A673 (cell line): Measurements from ENCODE around the gene PRKCA. TPM values are rescaled to one million over a fixed set of nuclear protein-coding genes. Genes with fewer than 3 reads are reported as not detected.

Source experiments
- BruUV-seq: library from RNA; stranded (reverse); fragments of 400-500 nt; replicated peaks from 2 replicates; lab custom pipeline; 2021; lab: Mats Ljungman, UMichigan
- CTCF ChIA-PET: fragments of 300-600 bp; sonication (Branson Sonifier 250); formaldehyde crosslinking; loops from one replicate; lab custom pipeline; 2022; ENCODE audit warnings: antibody characterized with exemption; lab: Charles Lee
- POLR2A ChIA-PET: fragments of 300-600 bp; sonication (Branson Sonifier 250); formaldehyde crosslinking; loops from one replicate; lab custom pipeline; 2022; ENCODE audit warnings: antibody characterized with exemption; ENCODE audit not compliant: low non-redundant PET; lab: Charles Lee
- DNase-seq: peaks from one replicate; pipeline ENCODE4 v3.0.0-alpha.2; 2015; ENCODE audit warnings: low spot score
- H3K27ac ChIP-seq: fragments of 200-600 bp; sonication (generic); 2 replicates; pipeline ENCODE4 v1.5.1; 2016; ENCODE audit warnings: mixed run types, low read depth, mild to moderate bottlenecking, mixed read lengths, antibody characterized with exemption, low read length; ENCODE audit not compliant: poor library complexity, severe bottlenecking
- H3K27me3 ChIP-seq: fragments of 200-600 bp; sonication (generic); replicated peaks from 2 replicates; pipeline ENCODE4 v1.6.1; 2017; ENCODE audit warnings: mixed run types, low read depth, mild to moderate bottlenecking, mixed read lengths, antibody characterized with exemption, low read length; ENCODE audit not compliant: insufficient read depth, poor library complexity
- H3K36me3 ChIP-seq: fragments of 200-600 bp; sonication (generic); 2 replicates; pipeline ENCODE4 v1.6.1; 2016; ENCODE audit warnings: mixed run types, mild to moderate bottlenecking, mixed read lengths, antibody characterized with exemption, low read length; ENCODE audit not compliant: insufficient read depth, poor library complexity, severe bottlenecking
- H3K4me1 ChIP-seq: fragments of 200-600 bp; sonication (generic); 2 replicates; pipeline ENCODE4 v1.6.1; 2017; ENCODE audit warnings: mixed run types, mild to moderate bottlenecking, mixed read lengths, antibody characterized with exemption, low read length; ENCODE audit not compliant: insufficient read depth, poor library complexity, severe bottlenecking
- H3K4me3 ChIP-seq: fragments of 200-600 bp; sonication (generic); 2 replicates; pipeline ENCODE4 v1.5.1; 2016; ENCODE audit warnings: low read depth, mixed run types, mild to moderate bottlenecking, mixed read lengths, low read length; ENCODE audit not compliant: poor library complexity, severe bottlenecking
- H3K9me3 ChIP-seq: fragments of 200-600 bp; sonication (generic); 2 replicates; pipeline ENCODE4 v1.6.1; 2016; ENCODE audit warnings: mixed run types, low read depth, mild to moderate bottlenecking, mixed read lengths, antibody characterized with exemption, low read length; ENCODE audit not compliant: poor library complexity, severe bottlenecking
- EZH2 ChIP-seq: fragments of 200-600 bp; sonication (generic); IDR thresholded peaks from 2 replicates; pipeline ENCODE4 v1.6.1; 2017; ENCODE audit warnings: borderline replicate concordance, low read depth, mild to moderate bottlenecking, mixed read lengths, antibody characterized with exemption, low read length; ENCODE audit not compliant: poor library complexity, severe bottlenecking
- intact Hi-C: fragments of 100-400 bp; cut with micrococcal nuclease; formaldehyde crosslinking; loops from one replicate; pipeline ENCODE4 v1.10.0; 2022; ENCODE audit not compliant: unreplicated experiment
- total RNA-seq: library from RNA; stranded (reverse); gene quantifications from 2 replicates; pipeline ENCODE4 v1.2.3, GENCODE V29; 2021
- TF ChIP-seq, protein P1 (sequence below): fragments of 300-800, 200-600 bp; sonication (generic); conservative IDR thresholded peaks from 2 replicates; pipeline ENCODE4 v1.5.1; 2017; ENCODE audit warnings: low read depth, mild to moderate bottlenecking, antibody characterized with exemption, low read length, moderate library complexity, mixed read lengths

PRKCA gene
- total RNA-seq, 1 experiment from 2014 or later = 16.3 TPM

DNA sequence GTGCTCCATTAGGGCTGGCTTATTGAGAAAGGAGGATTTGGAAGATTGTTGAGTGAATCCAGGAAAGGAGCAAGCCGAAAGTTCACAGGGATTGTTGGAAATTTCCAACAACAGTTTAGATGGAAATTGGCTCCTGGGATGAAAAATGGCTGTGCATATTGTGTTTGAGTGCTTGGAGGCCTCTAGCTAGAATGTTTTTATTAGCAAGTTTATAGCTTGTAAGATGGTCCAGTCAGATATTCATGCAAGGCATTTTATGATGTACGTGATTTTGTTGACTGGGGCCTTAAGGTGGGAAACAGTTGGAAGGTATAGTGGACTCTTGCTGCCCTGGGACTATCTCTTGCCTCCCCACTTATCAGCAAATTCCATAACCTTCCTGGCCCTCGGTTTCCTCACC lies 216.7 kb downstream of the PRKCA start:
- no peaks in the 10 kb centered on the region for H3K36me3 ChIP-seq
- no peaks in the 10 kb centered on the region for H3K9me3 ChIP-seq
- no peak overlapping the region for H3K4me3 ChIP-seq
- intact Hi-C loops = no loop called here
- no peak for TF ChIP-seq EZH2
- TF ChIP-seq, protein P1, sequence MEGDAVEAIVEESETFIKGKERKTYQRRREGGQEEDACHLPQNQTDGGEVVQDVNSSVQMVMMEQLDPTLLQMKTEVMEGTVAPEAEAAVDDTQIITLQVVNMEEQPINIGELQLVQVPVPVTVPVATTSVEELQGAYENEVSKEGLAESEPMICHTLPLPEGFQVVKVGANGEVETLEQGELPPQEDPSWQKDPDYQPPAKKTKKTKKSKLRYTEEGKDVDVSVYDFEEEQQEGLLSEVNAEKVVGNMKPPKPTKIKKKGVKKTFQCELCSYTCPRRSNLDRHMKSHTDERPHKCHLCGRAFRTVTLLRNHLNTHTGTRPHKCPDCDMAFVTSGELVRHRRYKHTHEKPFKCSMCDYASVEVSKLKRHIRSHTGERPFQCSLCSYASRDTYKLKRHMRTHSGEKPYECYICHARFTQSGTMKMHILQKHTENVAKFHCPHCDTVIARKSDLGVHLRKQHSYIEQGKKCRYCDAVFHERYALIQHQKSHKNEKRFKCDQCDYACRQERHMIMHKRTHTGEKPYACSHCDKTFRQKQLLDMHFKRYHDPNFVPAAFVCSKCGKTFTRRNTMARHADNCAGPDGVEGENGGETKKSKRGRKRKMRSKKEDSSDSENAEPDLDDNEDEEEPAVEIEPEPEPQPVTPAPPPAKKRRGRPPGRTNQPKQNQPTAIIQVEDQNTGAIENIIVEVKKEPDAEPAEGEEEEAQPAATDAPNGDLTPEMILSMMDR = no peak
- no TSS peak for BruUV-seq
- H3K27me3 ChIP-seq = no peaks in the 10 kb centered on the region
- H3K27ac ChIP-seq = no peak overlapping the region
- H3K4me1 ChIP-seq = no peaks in the 10 kb centered on the region
- CTCF ChIA-PET = no interaction called here
- DNase-seq = no peak
- POLR2A ChIA-PET = no interaction called here

DNA sequence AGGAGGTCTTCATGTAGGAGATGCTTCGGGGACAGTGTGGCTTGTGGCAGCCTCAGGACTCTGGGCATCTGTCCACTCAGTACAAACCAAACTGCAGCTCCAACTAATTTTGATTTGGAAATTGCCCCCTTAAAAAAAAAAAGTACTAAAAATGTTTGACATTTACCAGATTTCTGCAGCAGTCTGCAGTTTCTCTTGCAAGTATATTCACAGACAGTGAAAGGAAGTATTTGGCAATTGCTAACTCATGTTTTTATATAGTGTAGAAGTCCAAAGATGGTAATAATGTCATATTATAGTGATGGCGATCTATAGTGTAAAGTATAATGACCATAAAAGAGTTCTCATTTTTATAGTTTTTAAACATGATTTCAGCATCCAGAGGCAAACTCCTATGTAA lies 218.6 kb downstream of the PRKCA start:
- intact Hi-C loops = no loop called here
- TF ChIP-seq, protein P1 = no peak
- TF ChIP-seq EZH2 = no peak
- Histone ChIP-seq H3K4me1 (no peaks in the 10 kb centered on the region), H3K36me3 (no peaks in the 10 kb centered on the region), H3K27me3 (no peaks in the 10 kb centered on the region), H3K4me3 (no peak overlapping the region), H3K9me3 (no peaks in the 10 kb centered on the region), H3K27ac (no peak overlapping the region)
- CTCF ChIA-PET = no interaction called here
- POLR2A ChIA-PET = no interaction called here
- BruUV-seq = no TSS peak
- DNase-seq = no peak

GRCh38 chr17:66522591-66523272 lies 220.3 kb downstream of the PRKCA start:
- Histone ChIP-seq H3K9me3 (no peaks in the 10 kb centered on the region), H3K27me3 (no peaks in the 10 kb centered on the region), H3K4me3 (no peak overlapping the region), H3K36me3 (no peaks in the 10 kb centered on the region), H3K27ac (no peak overlapping the region), H3K4me1 (no peaks in the 10 kb centered on the region)
- BruUV-seq = no TSS peak
- CTCF ChIA-PET = no interaction called here
- no peak for TF ChIP-seq EZH2
- TF ChIP-seq, protein P1 = no peak
- POLR2A ChIA-PET = no interaction called here
- intact Hi-C loops = no loop called here
- DNase-seq = no peak
